HG03457 (cell line): ENCODE results near the gene OR1E1.
"Not testable (repeated sequence)": the region's sequence is repeated elsewhere in the genome, so short reads cannot be mapped to it uniquely, and the experiment has no call there.

Experiments
- ATAC-seq: cut with Tn5 transposase; IDR thresholded peaks from one replicate; pipeline ENCODE4 v1.9.1; 2021; ENCODE audit warnings: moderate number of reproducible peaks; ENCODE audit not compliant: unreplicated experiment

Gene OR1E1

DNA sequence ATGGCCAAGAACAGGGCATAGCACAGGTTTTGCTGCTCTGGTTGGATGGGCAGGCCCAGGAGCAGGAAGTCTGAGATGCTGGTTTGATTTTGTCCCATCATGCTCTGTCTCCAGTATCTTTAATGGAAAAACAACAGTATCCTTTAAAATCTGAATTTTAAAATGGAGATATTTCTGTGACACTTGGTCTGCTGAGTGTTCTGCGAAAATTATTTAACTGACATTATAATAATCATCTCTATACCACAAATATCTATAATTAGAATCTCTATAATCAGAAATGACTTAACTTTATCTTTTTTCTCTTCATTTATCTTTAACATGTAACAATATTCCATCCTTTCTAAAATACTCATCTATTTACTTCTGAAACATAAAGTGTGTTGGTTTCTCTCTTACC is at the start of gene OR1E1:
Gene OR1E1 (minus strand): TSS at position 101 of the 400 bp plus-strand sequence. CDS start 0 bp downstream, at position 101.
- no peak for ATAC-seq

- no peak for ATAC-seq
Observed at GRCh38 chr17:3447625-3448024, 49.4 kb upstream of the OR1E1 start.

- no peak for ATAC-seq
Observed at GRCh38 chr17:3440451-3440850, 42.2 kb upstream of the OR1E1 start.

GRCh38 chr17:3438368-3438767 is 40.2 kb upstream of the OR1E1 start:
- ATAC-seq: no peak

GRCh38 chr17:3433741-3434140 is 35.5 kb upstream of the OR1E1 start, which contains the start of gene OR1E2:
Gene OR1E2 (minus strand): TSS chr17:3433841. CDS start chr17:3433841, 0 bp downstream.
- ATAC-seq: no peak

DNA sequence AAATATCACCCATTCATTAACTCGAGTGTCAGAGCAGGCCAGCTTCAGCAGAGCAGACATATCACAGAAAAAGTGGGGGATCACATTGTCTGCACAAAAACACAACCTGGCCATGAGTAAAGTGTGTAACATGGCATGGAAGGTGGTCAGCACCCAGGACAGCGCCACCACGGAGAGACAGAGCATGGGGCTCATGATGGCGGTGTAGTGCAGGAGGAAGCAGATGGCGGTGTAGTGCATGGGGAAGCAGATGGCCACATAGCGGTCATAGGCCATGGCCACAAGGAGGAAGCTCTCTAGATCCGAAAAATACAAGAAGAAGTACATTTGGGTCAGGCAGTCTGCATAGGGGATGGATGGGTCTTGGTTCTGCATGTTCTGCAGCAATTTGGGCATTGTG is 35.0 kb upstream of the OR1E1 start:
- ATAC-seq: not testable (repeated sequence)

DNA sequence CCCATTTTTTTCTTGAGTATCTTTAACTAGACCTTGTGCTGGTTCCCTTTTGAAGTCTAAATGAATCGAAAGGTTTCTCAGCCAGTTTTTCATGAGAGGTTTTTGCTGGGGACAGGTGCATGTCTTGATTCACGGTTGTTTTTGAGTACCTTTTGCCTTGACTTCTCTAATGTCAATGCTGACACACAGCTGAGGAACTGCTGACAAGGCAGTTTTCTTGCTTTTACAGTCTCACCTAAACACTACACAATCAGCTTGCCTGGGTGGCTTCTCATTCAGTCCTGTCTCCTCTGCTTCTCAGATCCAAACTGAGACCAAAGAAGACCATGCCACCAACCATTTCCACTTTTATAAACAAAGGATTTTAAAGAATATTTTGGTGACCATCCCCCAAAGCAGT is 20.0 kb upstream of the OR1E1 start:
- ATAC-seq: no peak

DNA sequence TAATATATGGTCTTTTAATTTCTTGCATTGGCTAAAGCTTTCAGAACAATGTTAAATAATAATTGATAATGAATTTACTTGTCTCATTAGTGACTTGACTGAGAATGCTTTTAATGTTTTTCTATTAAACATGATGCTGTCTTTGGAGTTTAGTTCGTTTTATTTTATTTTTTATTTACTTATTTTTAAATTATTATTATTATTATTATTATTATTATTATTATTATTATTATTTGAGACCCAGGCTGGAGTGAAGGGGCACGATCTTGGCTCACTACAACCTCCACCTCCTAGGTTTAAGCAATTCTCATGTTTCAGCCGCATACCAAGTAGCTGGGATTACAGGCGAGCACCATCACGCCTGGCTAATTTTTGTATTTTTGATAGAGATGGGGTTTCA is 17.4 kb upstream of the OR1E1 start:
- ATAC-seq: no peak

GRCh38 chr17:3412216-3412615 is 14.0 kb upstream of the OR1E1 start:
- ATAC-seq: not testable (repeated sequence)

- ATAC-seq: no peak
Observed at GRCh38 chr17:3411070-3411469, 12.9 kb upstream of the OR1E1 start, which contains the start of gene OR3A3. Gene OR3A3 (plus strand): TSS chr17:3411370.

DNA sequence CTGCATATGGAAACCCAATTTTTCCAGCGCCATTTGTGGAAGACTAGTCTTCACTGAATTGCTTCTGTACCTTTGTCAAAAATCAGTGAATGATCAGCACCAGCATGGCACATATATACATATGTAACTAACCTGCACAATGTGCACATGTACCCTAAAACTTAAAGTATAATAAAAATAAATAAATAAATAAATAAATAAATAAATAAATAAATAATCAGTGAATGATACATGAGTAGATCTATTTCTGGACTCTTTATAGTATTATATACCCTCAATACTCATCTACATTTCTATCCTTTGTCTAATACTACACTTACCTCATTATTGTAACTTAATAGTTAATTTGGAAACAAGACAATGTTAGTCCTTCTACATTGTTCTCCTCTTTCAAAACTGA is 5.6 kb upstream of the OR1E1 start:
- not testable (repeated sequence) for ATAC-seq

GRCh38 chr17:3401786-3402185 is 3.6 kb upstream of the OR1E1 start:
- no peak for ATAC-seq

DNA sequence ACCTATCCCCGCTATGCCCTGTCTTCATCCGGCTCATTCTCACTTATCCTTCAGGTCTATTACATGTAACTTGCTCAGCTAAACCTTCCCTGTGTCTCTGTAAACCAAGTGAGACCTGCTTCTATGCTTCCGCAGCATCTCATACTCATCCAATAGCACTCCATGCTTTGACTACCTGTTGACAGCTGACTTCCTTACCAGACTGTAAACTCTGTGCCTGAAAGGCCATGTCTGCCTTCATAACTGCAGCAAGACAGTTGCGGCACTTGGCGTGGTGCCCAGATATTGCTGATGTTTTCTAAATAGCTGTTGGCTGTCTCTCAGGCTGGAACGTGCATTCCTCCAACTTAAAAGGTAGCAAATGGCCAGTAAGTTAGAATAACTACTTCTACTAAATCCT is 1.8 kb upstream of the OR1E1 start:
- ATAC-seq: no peak

- ATAC-seq: not testable (repeated sequence)
Observed at GRCh38 chr17:3397801-3398200, 409 bp downstream of the OR1E1 start.

DNA sequence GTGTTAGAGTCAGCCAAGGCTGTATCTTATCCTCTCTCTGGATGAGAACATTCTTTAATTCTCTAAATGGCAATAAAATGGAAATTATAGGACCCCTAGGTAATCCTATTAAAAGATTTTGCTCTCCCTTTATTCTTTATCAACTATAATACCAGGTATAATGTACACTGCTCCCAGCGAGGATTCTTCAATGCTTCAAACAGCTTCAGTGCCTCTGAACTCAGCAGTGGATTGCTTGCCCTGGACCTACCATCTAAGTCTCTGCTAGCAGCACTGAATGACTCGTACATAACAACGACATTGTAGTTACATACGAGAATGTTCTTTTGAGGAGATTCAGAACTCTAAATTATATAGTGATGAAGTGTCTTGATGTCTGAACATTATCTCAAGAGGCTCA is 8.4 kb downstream of the OR1E1 start:
- ATAC-seq: no peak

- ATAC-seq: no peak
Observed at GRCh38 chr17:3385869-3386816, 12.1 kb downstream of the OR1E1 start, which contains the start of gene OR3A2. Gene OR3A2 (minus strand): TSS chr17:3386308.

- no peak for ATAC-seq
Observed at GRCh38 chr17:3381957-3382356, 16.3 kb downstream of the OR1E1 start.

GRCh38 chr17:3378321-3378720 is 19.9 kb downstream of the OR1E1 start:
- ATAC-seq: no peak

GRCh38 chr17:3371167-3371566 is 27.0 kb downstream of the OR1E1 start:
- ATAC-seq: not testable (repeated sequence)
